Spleen (tissue), 11 donors: ENCODE results near the gene SIGLEC8. TPM values are rescaled to one million over a fixed set of nuclear protein-coding genes. Genes with fewer than 3 reads are reported as not detected.

Source experiments
- DNase-seq: peaks from one replicate; pipeline ENCODE4 v3.0.0-alpha.2; 2020
- H3K27ac ChIP-seq, 8 donors: fragments of 200-600 bp; sonication (generic) in 7 of 8; 1 replicate in 4 of 8; 2 replicates in 4 of 8; pipeline versions ENCODE4 v1.5.0 to v1.8.0; 2016 to 2021; ENCODE audit warnings: inconsistent platforms in 4 of 8, mild to moderate bottlenecking in 4 of 8, moderate library complexity in 1 of 8
- H3K27me3 ChIP-seq, 7 donors: fragments of 200-600 bp; sonication (generic) in 6 of 7; replicated peaks in 1 of 7; 1 replicate in 4 of 7; 2 replicates in 3 of 7; pipeline versions ENCODE4 v1.5.0 to v1.8.0; 2016 to 2021; ENCODE audit warnings: inconsistent platforms in 3 of 7, mild to moderate bottlenecking in 1 of 7
- H3K36me3 ChIP-seq, 6 donors: fragments of 200-600 bp; sonication (generic) in 5 of 6; 1 replicate in 4 of 6; 2 replicates in 2 of 6; pipeline versions ENCODE4 v1.5.0 to v1.8.0; 2016 to 2021; ENCODE audit warnings: inconsistent platforms in 2 of 6
- H3K4me1 ChIP-seq, 6 donors: fragments of 200-600 bp; sonication (generic) in 5 of 6; 1 replicate in 3 of 6; 2 replicates in 3 of 6; pipeline versions ENCODE4 v1.5.0 to v1.8.0; 2016 to 2021; ENCODE audit warnings: inconsistent platforms in 3 of 6
- H3K4me3 ChIP-seq, 8 donors: fragments of 200-600 bp; sonication (generic) in 7 of 8; 1 replicate in 4 of 8; 2 replicates in 4 of 8; pipeline versions ENCODE4 v1.5.0 to v1.8.0; 2016 to 2021; ENCODE audit warnings: inconsistent platforms in 4 of 8, mild to moderate bottlenecking in 4 of 8, moderate library complexity in 2 of 8
- H3K9me3 ChIP-seq, 8 donors: fragments of 200-600 bp; sonication (generic) in 7 of 8; 1 replicate in 4 of 8; 2 replicates in 4 of 8; pipeline versions ENCODE4 v1.5.0 to v1.8.0; 2016 to 2021; ENCODE audit warnings: inconsistent platforms in 4 of 8
- POLR2A ChIP-seq, 3 donors: fragments of 450-650 bp; IDR thresholded peaks; one replicate each; pipeline ENCODE4 v1.5.1; 2017; ENCODE audit warnings: antibody characterized with exemption in 3 of 3, mild to moderate bottlenecking in 1 of 3
- POLR2AphosphoS5 ChIP-seq, 3 donors: sonication (generic); formaldehyde crosslinking; IDR thresholded peaks; one replicate each; pipeline ENCODE4 v1.5.1; 2017; ENCODE audit warnings: antibody characterized with exemption in 3 of 3
- WGBS, 5 donors: extraction: QIAGEN DNeasy Blood & Tissue Kit in 3 of 5; methylation state at CpG; one replicate each; pipeline versions ENCODE4 v1.1.5 to v1.1.7; 2013 to 2018; 5-methylcytosine and 5-hydroxymethylcytosine counted together
- intact Hi-C: fragments of 100-400 bp; cut with DNase I; formaldehyde crosslinking; loops from one replicate; pipeline ENCODE4 v1.15.0; 2023; ENCODE audit warnings: low total_unique reads
- polyA plus RNA-seq, 3 donors: library from polyadenylated mRNA; stranded (reverse); fragments of 200-250 nt; gene quantifications; one replicate each; pipeline ENCODE4 v1.2.1, GENCODE V29; 2013
- small RNA-seq, 4 donors: library from RNA; depleted of rRNA; stranded (forward); fragments of <200 nt; gene quantifications; one replicate each; pipeline ENCODE3, GENCODE V24; 2016
- total RNA-seq, 7 donors: library from RNA; depleted of rRNA in 3 of 7; stranded (reverse); fragments of >200 nt in 3 of 7; fragmentation: NEBNext Ultra II Directional in 4 of 7; extraction: Animal tissue kit (Norgen Biotek cat#: 25700) in 4 of 7; gene quantifications; one replicate each; pipeline versions ENCODE4 v1.1.0 to v1.2.1, GENCODE V29; 2016 to 2021
- TF ChIP-seq, protein P1 (sequence below), 11 experiments: fragments of 200-600 bp in 7 of 11; fragments of 450-650 bp in 4 of 11; sonication (generic) in 4 of 11; IDR thresholded peaks in 8 of 11; conservative IDR thresholded peaks in 3 of 11; 1 replicate in 7 of 11; 2 replicates in 4 of 11; pipeline versions ENCODE4 v1.4.0 to v1.8.0; 2016 to 2021; ENCODE audit warnings: antibody characterized with exemption in 11 of 11, inconsistent platforms in 4 of 11, mild to moderate bottlenecking in 1 of 11
- donor health status: healthy with polysubstance abuse.
- donor health status: DM: no; HTN: no; CAD: no; lungs with moderate emphysema.
- donor health status: DM: no; HTN: no; CAD: no.
- donor health status: Bipolar disorder and iron deficiency.
- donor health status: healthy.
- donor health status: DM: no; HTN: no; CAD: no.
- donor health status: DM: yes; HTN: yes; CAD: no.

Gene SIGLEC8
- total and polyA plus RNA-seq, 10 donors = 1.1 to 39.3 (median 6.2) TPM

DNA sequence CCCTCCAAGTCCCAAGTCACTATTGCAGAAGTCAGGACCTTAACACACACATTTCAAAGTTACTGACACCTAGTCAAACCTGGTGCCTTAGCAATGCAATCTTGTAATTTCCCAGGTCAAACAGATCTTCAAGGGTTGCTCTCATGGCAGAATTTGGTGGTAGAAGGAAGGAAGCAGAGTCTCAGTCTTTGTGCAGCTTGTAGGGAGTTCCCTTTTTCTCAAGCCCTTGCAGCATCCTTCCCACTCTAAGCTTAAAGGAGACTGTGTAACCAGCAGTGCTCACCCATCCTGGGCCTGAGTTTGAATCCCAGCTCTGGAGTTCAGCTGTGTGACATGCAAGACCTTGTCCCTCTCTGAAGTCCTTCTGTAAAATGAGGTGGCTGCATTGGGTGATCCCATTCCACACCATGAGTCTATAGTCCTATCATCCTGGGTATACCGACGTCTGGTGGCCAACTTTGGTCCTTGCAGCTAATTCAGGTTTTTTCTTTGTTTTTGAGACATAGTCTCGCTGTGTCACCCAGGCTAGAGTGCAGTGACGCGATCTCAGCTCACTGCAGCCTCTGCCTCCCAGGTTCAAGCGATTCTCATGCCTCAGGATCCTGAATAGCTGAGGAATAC lies 50.6 kb downstream of the SIGLEC8 start:
- 41 to 62% (median 46%) methylated on average over 6 of the region's 6 CpGs for WGBS, 5 donors
- intact Hi-C loops = no loop called here
- peak; percentile 51 for DNase-seq

DNA sequence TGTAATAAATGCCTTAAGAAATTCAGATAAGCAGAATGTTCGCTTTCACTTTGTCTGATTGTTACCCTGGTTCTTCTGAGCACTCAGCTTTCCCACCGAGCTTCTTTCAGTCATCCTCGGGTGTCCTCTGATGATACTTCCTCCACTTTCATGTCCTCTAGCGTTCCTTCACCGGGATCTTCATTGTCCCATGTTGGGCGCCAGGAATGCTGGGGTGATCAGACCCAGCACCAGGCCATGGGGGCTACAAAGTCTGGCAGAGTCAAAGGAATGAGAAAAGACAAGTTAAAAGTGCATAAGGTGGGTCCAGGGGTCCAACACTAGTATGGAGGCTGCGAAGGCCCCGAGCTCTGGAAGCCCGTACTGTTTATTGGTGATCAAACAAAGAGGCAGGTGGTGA lies 56.1 kb downstream of the SIGLEC8 start:
- H3K27me3 ChIP-seq = no peaks in the 10 kb centered on the region
- TF ChIP-seq, protein P1, sequence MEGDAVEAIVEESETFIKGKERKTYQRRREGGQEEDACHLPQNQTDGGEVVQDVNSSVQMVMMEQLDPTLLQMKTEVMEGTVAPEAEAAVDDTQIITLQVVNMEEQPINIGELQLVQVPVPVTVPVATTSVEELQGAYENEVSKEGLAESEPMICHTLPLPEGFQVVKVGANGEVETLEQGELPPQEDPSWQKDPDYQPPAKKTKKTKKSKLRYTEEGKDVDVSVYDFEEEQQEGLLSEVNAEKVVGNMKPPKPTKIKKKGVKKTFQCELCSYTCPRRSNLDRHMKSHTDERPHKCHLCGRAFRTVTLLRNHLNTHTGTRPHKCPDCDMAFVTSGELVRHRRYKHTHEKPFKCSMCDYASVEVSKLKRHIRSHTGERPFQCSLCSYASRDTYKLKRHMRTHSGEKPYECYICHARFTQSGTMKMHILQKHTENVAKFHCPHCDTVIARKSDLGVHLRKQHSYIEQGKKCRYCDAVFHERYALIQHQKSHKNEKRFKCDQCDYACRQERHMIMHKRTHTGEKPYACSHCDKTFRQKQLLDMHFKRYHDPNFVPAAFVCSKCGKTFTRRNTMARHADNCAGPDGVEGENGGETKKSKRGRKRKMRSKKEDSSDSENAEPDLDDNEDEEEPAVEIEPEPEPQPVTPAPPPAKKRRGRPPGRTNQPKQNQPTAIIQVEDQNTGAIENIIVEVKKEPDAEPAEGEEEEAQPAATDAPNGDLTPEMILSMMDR (IDR thresholded peaks at IDR 0.05 in 8 of 11, conservative IDR thresholded peaks at IDR 0.05 in 3 of 11) = no peak
- no peak for TF ChIP-seq POLR2AphosphoS5 (IDR thresholded peaks at IDR 0.05)
- no peak for TF ChIP-seq POLR2A (IDR thresholded peaks at IDR 0.05)
- H3K4me3 ChIP-seq = no peak overlapping the region
- H3K27ac ChIP-seq = no peak overlapping the region
- peaks cover 4 to 24% (median 16%) of the 10 kb centered on the region in 8 donors for H3K9me3 ChIP-seq
- DNase-seq = peak; percentile 10
- WGBS, 5 donors = 92 to 97% (median 94%) methylated on average over 9 of the region's 9 CpGs
- intact Hi-C loops = no loop called here
- no peaks in the 10 kb centered on the region for H3K36me3 ChIP-seq
- peaks cover 0 to 30% (median 4%) of the 10 kb centered on the region in 6 donors for H3K4me1 ChIP-seq

More for the DNA sequence above, 50.6 kb downstream of the SIGLEC8 start:
- peak overlapping the region in 1 of 8 donors; percentile 35 for H3K4me3 ChIP-seq
- peaks cover 0 to 24% (median 2%) of the 10 kb centered on the region in 6 donors for H3K36me3 ChIP-seq
- peaks cover 3 to 52% (median 26%) of the 10 kb centered on the region in 6 donors for H3K4me1 ChIP-seq
- H3K9me3 ChIP-seq = peaks cover 0 to 10% (median 5%) of the 10 kb centered on the region in 8 donors
- TF ChIP-seq POLR2A (IDR thresholded peaks at IDR 0.05) = no peak
- TF ChIP-seq, protein P1 (IDR thresholded peaks at IDR 0.05 in 8 of 11, conservative IDR thresholded peaks at IDR 0.05 in 3 of 11) = peak in 8 of 11 experiments; percentile 22 to 54 (median 49)
- TF ChIP-seq POLR2AphosphoS5 (IDR thresholded peaks at IDR 0.05) = no peak
- H3K27me3 ChIP-seq = no peaks in the 10 kb centered on the region
- peak overlapping the region in 7 of 8 donors; percentile 63 to 87 (median 79) for H3K27ac ChIP-seq

Small RNAs within 50 kb of the gene (small RNA-seq; reads per million reads assigned to genes)
- 0 reads per million in 4 donors for gene AC020914.3
- 0 reads per million in 4 donors for gene AC020914.5

Other genes starting within 250 kb of the SIGLEC8 start
- gene CD33, start 233.4 kb downstream of the SIGLEC8 start, total RNA-seq = 10 to 100 TPM; 32.6 to 77.8 (median 65.4) TPM
- 10 to 100 TPM in 2 of 3 donors, 1 to 10 TPM in 1; 9.6 to 19.2 (median 16.6) TPM for gene CD33, start 233.4 kb downstream of the SIGLEC8 start, polyA plus RNA-seq
- under 1 TPM in 1 of 7 donors, not detected in 6; 0.88 TPM for gene SIGLECL1, start 207.4 kb downstream of the SIGLEC8 start, total RNA-seq
- gene SIGLECL1, start 207.4 kb downstream of the SIGLEC8 start, polyA plus RNA-seq = under 1 TPM in 1 of 3 donors, not detected in 2; 0.26 TPM
- not detected for gene IGLON5, start 146.8 kb downstream of the SIGLEC8 start, total RNA-seq
- gene IGLON5, start 146.8 kb downstream of the SIGLEC8 start, polyA plus RNA-seq = under 1 TPM in 1 of 3 donors, not detected in 2; 0.03 TPM
- 1 to 10 TPM; 1.1 to 2.6 (median 1.6) TPM for gene VSIG10L, start 116.3 kb downstream of the SIGLEC8 start, total RNA-seq
- gene VSIG10L, start 116.3 kb downstream of the SIGLEC8 start, polyA plus RNA-seq = 1 to 10 TPM; 1.2 to 2.3 (median 1.7) TPM
- gene ETFB, start 92.1 kb downstream of the SIGLEC8 start, total RNA-seq = 10 to 100 TPM; 41.4 to 78.0 (median 54.1) TPM
- 100 to 1,000 TPM in 1 of 3 donors, 10 to 100 TPM in 2; 81.6 to 133 (median 93.5) TPM for gene ETFB, start 92.1 kb downstream of the SIGLEC8 start, polyA plus RNA-seq
- 1 to 10 TPM in 5 of 7 donors, not detected in 2; 2.1 to 4.9 (median 2.5) TPM for gene CLDND2, start 89.5 kb downstream of the SIGLEC8 start, total RNA-seq
- gene CLDND2, start 89.5 kb downstream of the SIGLEC8 start, polyA plus RNA-seq = 1 to 10 TPM in 1 of 3 donors, under 1 TPM in 2; 0.36 to 3.4 (median 0.77) TPM
- 100 to 1,000 TPM in 3 of 7 donors, 10 to 100 TPM in 4; 54.5 to 144 (median 94.1) TPM for gene NKG7, start 85.8 kb downstream of the SIGLEC8 start, total RNA-seq
- 10 to 100 TPM; 30.8 to 43.7 (median 37.8) TPM for gene NKG7, start 85.8 kb downstream of the SIGLEC8 start, polyA plus RNA-seq
- not detected for gene LIM2, start 70.5 kb downstream of the SIGLEC8 start, total RNA-seq
- not detected for gene LIM2, start 70.5 kb downstream of the SIGLEC8 start, polyA plus RNA-seq
- 1 to 10 TPM in 1 of 7 donors, under 1 TPM in 2, not detected in 4; 0.20 to 2.4 (median 0.28) TPM for gene C19orf84, start 67.9 kb downstream of the SIGLEC8 start, total RNA-seq
- under 1 TPM; 0.13 to 0.23 (median 0.19) TPM for gene C19orf84, start 67.9 kb downstream of the SIGLEC8 start, polyA plus RNA-seq
- gene SIGLEC10, start 40.8 kb downstream of the SIGLEC8 start, total RNA-seq = 100 to 1,000 TPM in 4 of 7 donors, 10 to 100 TPM in 3; 68.9 to 155 (median 102) TPM
- gene SIGLEC10, start 40.8 kb downstream of the SIGLEC8 start, polyA plus RNA-seq = 10 to 100 TPM; 38.0 to 47.3 (median 41.2) TPM
- gene CEACAM18, start 20.1 kb upstream of the SIGLEC8 start, total RNA-seq = not detected
- not detected for gene CEACAM18, start 20.1 kb upstream of the SIGLEC8 start, polyA plus RNA-seq
- gene SIGLEC12, start 43.3 kb upstream of the SIGLEC8 start, total RNA-seq = 10 to 100 TPM in 3 of 7 donors, 1 to 10 TPM in 4; 4.0 to 65.1 (median 7.0) TPM
- gene SIGLEC12, start 43.3 kb upstream of the SIGLEC8 start, polyA plus RNA-seq = 1 to 10 TPM; 2.0 to 5.3 (median 2.4) TPM
- 1 to 10 TPM in 6 of 7 donors, under 1 TPM in 1; 0.91 to 5.8 (median 3.6) TPM for gene SIGLEC6, start 73.2 kb upstream of the SIGLEC8 start, total RNA-seq
- gene SIGLEC6, start 73.2 kb upstream of the SIGLEC8 start, polyA plus RNA-seq = 1 to 10 TPM in 1 of 3 donors, under 1 TPM in 2; 0.27 to 1.6 (median 0.30) TPM
- gene ZNF175, start 112.8 kb upstream of the SIGLEC8 start, total RNA-seq = 10 to 100 TPM; 10.5 to 24.4 (median 18.4) TPM
- 1 to 10 TPM; 1.8 to 4.2 (median 2.0) TPM for gene ZNF175, start 112.8 kb upstream of the SIGLEC8 start, polyA plus RNA-seq
- gene SIGLEC5, start 171.9 kb upstream of the SIGLEC8 start, total RNA-seq = 10 to 100 TPM in 1 of 7 donors, 1 to 10 TPM in 4, not detected in 2; 5.9 to 12.9 (median 9.8) TPM
- gene SIGLEC5, start 171.9 kb upstream of the SIGLEC8 start, polyA plus RNA-seq = not detected
- gene SIGLEC14, start 188.4 kb upstream of the SIGLEC8 start, total RNA-seq = 100 to 1,000 TPM in 1 of 7 donors, 10 to 100 TPM in 4, not detected in 2; 40.1 to 101 (median 84.4) TPM
- gene SIGLEC14, start 188.4 kb upstream of the SIGLEC8 start, polyA plus RNA-seq = 10 to 100 TPM; 13.3 to 20.8 (median 15.9) TPM
- gene SPACA6, start 234.9 kb upstream of the SIGLEC8 start, total RNA-seq = 10 to 100 TPM; 16.4 to 29.3 (median 20.1) TPM
- 10 to 100 TPM in 2 of 3 donors, 1 to 10 TPM in 1; 9.6 to 44.2 (median 20.2) TPM for gene SPACA6, start 234.9 kb upstream of the SIGLEC8 start, polyA plus RNA-seq